K562 (cell line): ENCODE results near the gene GRK4. TPM values are rescaled to one million over a fixed set of nuclear protein-coding genes. Genes with fewer than 3 reads are reported as not detected.
"Not testable (repeated sequence)": the region's sequence is repeated elsewhere in the genome, so short reads cannot be mapped to it uniquely, and the experiment has no call there.

Source experiments
- ATAC-seq: fragments of 200-7000 bp; cut with Tn5 transposase; 3 replicates; pipeline ENCODE4 v1.9.1; 2020; ENCODE audit warnings: moderate library complexity
- BruUV-seq: library from RNA; stranded (reverse); fragments of 400-500 nt; replicated peaks from 2 replicates; lab custom pipeline; 2021; lab: Mats Ljungman, UMichigan
- CTCF ChIA-PET: fragments of 300-600 bp; formaldehyde crosslinking; extraction: SDS; loops from one replicate; lab custom pipeline; 2021; ENCODE audit warnings: low intra/inter-chr PET ratio; lab: Yijun Ruan, JAX
- POLR2A ChIA-PET: fragments of 300-600, 350-650 bp; sonication (Branson Sonifier 250); formaldehyde crosslinking; extraction: SDS; loops from one replicate; lab custom pipeline; 2021; ENCODE audit warnings: antibody characterized with exemption, inconsistent platforms; lab: Yijun Ruan, JAX
- DNase-seq, 4 experiments: peaks; one replicate each; pipeline versions ENCODE4 v3.0.0 to v3.0.0-alpha.2; 2011 to 2018; ENCODE audit warnings: low spot score in 3 of 4, mixed read lengths in 3 of 4; ENCODE audit errors: extremely low read depth in 1 of 4
- FAIRE-seq: peaks from 2 replicates; lab custom pipeline; 2011; peaks lifted over from hg19 to GRCh38; lab: Jason Lieb, UNC
- H2AFZ ChIP-seq: 2 replicates; pipeline ENCODE4 v1.6.0; 2011; ENCODE audit warnings: low read depth, low read length, control low read depth, inconsistent platforms
- H3K27ac ChIP-seq: fragments of 200-600 bp; 3 replicates; pipeline ENCODE4 v1.8.0; 2011; ENCODE audit warnings: low read depth, mild to moderate bottlenecking, control low read depth, inconsistent platforms, low read length, moderate library complexity, mixed read lengths; ENCODE audit errors: extremely low read depth
- H3K27me3 ChIP-seq, 2 experiments: fragments of 300-600 bp in 1 of 2; 2 replicates in 1 of 2; 3 replicates in 1 of 2; pipeline versions ENCODE4 v1.6.0 to v1.8.0; 2011; ENCODE audit warnings: inconsistent platforms in 2 of 2, low read length in 2 of 2, mild to moderate bottlenecking in 1 of 2, mixed read lengths in 1 of 2, moderate library complexity in 1 of 2; ENCODE audit not compliant: control insufficient read depth in 2 of 2, insufficient read depth in 2 of 2
- H3K36me3 ChIP-seq: fragments of 300-600 bp; 3 replicates; pipeline ENCODE4 v1.8.0; 2011; ENCODE audit warnings: mild to moderate bottlenecking, low read length, inconsistent platforms; ENCODE audit not compliant: control insufficient read depth, insufficient read depth
- H3K4me1 ChIP-seq, 2 experiments: fragments of 200-600 bp in 1 of 2; replicated peaks in 1 of 2; 2 replicates in 1 of 2; 3 replicates in 1 of 2; pipeline versions ENCODE4 v1.5.1 to v1.8.0; 2011; ENCODE audit warnings: inconsistent platforms in 2 of 2, low read length in 2 of 2, mild to moderate bottlenecking in 1 of 2, mixed read lengths in 1 of 2, moderate library complexity in 1 of 2; ENCODE audit not compliant: control insufficient read depth in 2 of 2, insufficient read depth in 2 of 2
- H3K4me2 ChIP-seq: 2 replicates; pipeline ENCODE4 v1.6.1; 2011; ENCODE audit warnings: low read length, control low read depth, inconsistent platforms, mixed read lengths; ENCODE audit not compliant: insufficient read depth
- H3K4me3 ChIP-seq: fragments of 200-600 bp; sonication (generic), shearing (Covaris generic); 2 replicates; pipeline ENCODE4 v1.5.1; 2016; ENCODE audit warnings: control low read depth, inconsistent platforms
- H3K79me2 ChIP-seq: fragments of 200-600 bp; 3 replicates; pipeline ENCODE4 v1.8.0; 2011; ENCODE audit warnings: low read length, inconsistent platforms; ENCODE audit not compliant: control insufficient read depth, insufficient read depth
- H3K9ac ChIP-seq, 2 experiments: 2 replicates each; pipeline versions ENCODE4 v1.6.0 to v1.6.1; 2011; ENCODE audit warnings: low read depth in 2 of 2, low read length in 2 of 2, control low read depth in 1 of 2, inconsistent platforms in 1 of 2, mild to moderate bottlenecking in 1 of 2, mixed read lengths in 1 of 2; ENCODE audit not compliant: insufficient read depth in 1 of 2
- H3K9me1 ChIP-seq: one replicate; pipeline ENCODE4 v1.6.0; 2011; ENCODE audit warnings: inconsistent platforms, mild to moderate bottlenecking, low read length, moderate library complexity; ENCODE audit not compliant: control insufficient read depth, insufficient read depth
- H3K9me3 ChIP-seq: replicated peaks from 2 replicates; pipeline ENCODE4 v1.5.1; 2011; ENCODE audit warnings: low read depth, low read length, inconsistent platforms; ENCODE audit not compliant: control insufficient read depth, insufficient read depth
- H4K20me1 ChIP-seq: replicated peaks from 2 replicates; pipeline ENCODE4 v1.6.1; 2011; ENCODE audit warnings: low read length, inconsistent platforms, mixed read lengths; ENCODE audit not compliant: control insufficient read depth, insufficient read depth
- CBFA2T3 ChIP-seq: fragments of 450-650 bp; IDR thresholded peaks from 2 replicates; pipeline ENCODE4 v1.6.1; 2017
- DIDO1 ChIP-seq: fragments of 450-650 bp; IDR thresholded peaks from 2 replicates; pipeline ENCODE4 v1.6.1; 2016; ENCODE audit warnings: low read depth, missing biosample characterization, missing genetic modification characterization
- HCFC1 ChIP-seq: IDR thresholded peaks from 2 replicates; pipeline ENCODE4 v1.6.1; 2012; ENCODE audit warnings: low read depth, low read length, improper control_type of control experiment
- HDAC3 ChIP-seq: fragments of 450-650 bp; IDR thresholded peaks from 2 replicates; pipeline ENCODE4 v1.6.1; 2018; ENCODE audit warnings: borderline replicate concordance, mild to moderate bottlenecking, moderate library complexity; ENCODE audit not compliant: partially characterized antibody
- MTF1 ChIP-seq: fragments of 250-450 bp; sonication (Bioruptor Pico); IDR thresholded peaks from 2 replicates; pipeline ENCODE4 v1.9.0; 2021; ENCODE audit warnings: moderate library complexity, mild to moderate bottlenecking, inconsistent platforms, borderline replicate concordance
- MYBL2 ChIP-seq, 2 experiments: fragments of 450-650 bp in 1 of 2; sonication (generic) in 1 of 2; formaldehyde crosslinking in 1 of 2; IDR thresholded peaks; 2 replicates each; pipeline versions ENCODE4 v1.6.1 to v1.8.1; 2017 to 2022; ENCODE audit warnings: borderline replicate concordance in 1 of 2, inconsistent platforms in 1 of 2, low read depth in 1 of 2, mild to moderate bottlenecking in 1 of 2, missing genetic modification reagents in 1 of 2, moderate library complexity in 1 of 2
- PCBP1 ChIP-seq: fragments of 200-400 bp; formaldehyde crosslinking; IDR thresholded peaks from 2 replicates; pipeline ENCODE4 v1.6.1; 2018; ENCODE audit warnings: mild to moderate bottlenecking, low read depth, low read length; ENCODE audit not compliant: poor library complexity, severe bottlenecking
- SMARCA5 ChIP-seq: fragments of 450-650 bp; IDR thresholded peaks from 2 replicates; pipeline ENCODE4 v1.6.1; 2016
- SMC3 ChIP-seq: conservative IDR thresholded peaks from 2 replicates; pipeline ENCODE4 v1.6.1; 2011; ENCODE audit warnings: low read depth, low read length, improper control_type of control experiment; ENCODE audit not compliant: insufficient read depth
- ZNF311 ChIP-seq: fragments of 250-450 bp; sonication (Bioruptor Pico); IDR thresholded peaks from 2 replicates; pipeline ENCODE4 v1.4.0; 2020; ENCODE audit warnings: mild to moderate bottlenecking, moderate library complexity
- ZNF431 ChIP-seq: sonication (generic); formaldehyde crosslinking; IDR thresholded peaks from 2 replicates; pipeline ENCODE4 v1.8.0; 2022; ENCODE audit warnings: mild to moderate bottlenecking, missing genetic modification reagents
- WGBS: fragments of 100-300 bp; shearing (Covaris generic); methylation state at CpG from one replicate; pipeline ENCODE4 v1.1.6; 2016; ENCODE audit warnings: low coverage, mixed read lengths; ENCODE audit not compliant: insufficient coverage; ENCODE audit errors: missing lambda C conversion rate; 5-methylcytosine and 5-hydroxymethylcytosine counted together
- in situ Hi-C: fragments of 300-500 bp; cut with MboI; formaldehyde crosslinking; loops from 4 replicates; pipeline ENCODE4 v1.15.0; 2018; ENCODE audit warnings: inconsistent platforms, mixed read lengths
- intact Hi-C: fragments of 100-400 bp; cut with micrococcal nuclease; formaldehyde crosslinking; loops from 2 replicates; pipeline ENCODE4 v1.14.2; 2022
- polyA plus RNA-seq, 8 experiments: library from polyadenylated mRNA; depleted of rRNA in 4 of 8; stranded (reverse) in 5 of 8; unstranded in 3 of 8; fragments of >200 nt; fragmentation: Nextera tagmentation in 2 of 8; fragmentation: Illumina TruSeq in 1 of 8; extraction: Ambion mirVana in 2 of 8; extraction: Trizol in 1 of 8; gene quantifications; 2 replicates each; pipeline versions ENCODE4 v1.2.1 to v1.2.3, GENCODE V29; 2011 to 2014; ENCODE audit warnings: inconsistent platforms in 1 of 8, missing spikeins in 1 of 8
- total RNA-seq, 7 experiments: library from RNA; depleted of rRNA in 6 of 7; stranded (reverse); fragments of >200 nt in 6 of 7; fragmentation: Illumina TruSeq in 2 of 7; extraction: Trizol in 2 of 7; gene quantifications; 2 replicates each; pipeline versions ENCODE4 v1.2.1 to v1.2.3, GENCODE V29; 2011 to 2021; ENCODE audit warnings: low replicate concordance in 1 of 7
- TF ChIP-seq, protein P1 (sequence below): fragments of 250-450 bp; sonication (Bioruptor Pico); IDR thresholded peaks from 2 replicates; pipeline ENCODE4 v1.8.0; 2021; ENCODE audit warnings: moderate library complexity, mild to moderate bottlenecking, inconsistent platforms
- TF ChIP-seq, protein P2 (sequence below): fragments of 450-650 bp; IDR thresholded peaks from 2 replicates; pipeline ENCODE4 v1.6.1; 2017; ENCODE audit warnings: antibody characterized with exemption

Gene GRK4
- total and polyA plus RNA-seq, 9 of the 15 experiments (the other 6 are each of a cell fraction or from before 2014, with no cell fraction given), result 1.1 to 4.8 (median 2.6) TPM

DNA sequence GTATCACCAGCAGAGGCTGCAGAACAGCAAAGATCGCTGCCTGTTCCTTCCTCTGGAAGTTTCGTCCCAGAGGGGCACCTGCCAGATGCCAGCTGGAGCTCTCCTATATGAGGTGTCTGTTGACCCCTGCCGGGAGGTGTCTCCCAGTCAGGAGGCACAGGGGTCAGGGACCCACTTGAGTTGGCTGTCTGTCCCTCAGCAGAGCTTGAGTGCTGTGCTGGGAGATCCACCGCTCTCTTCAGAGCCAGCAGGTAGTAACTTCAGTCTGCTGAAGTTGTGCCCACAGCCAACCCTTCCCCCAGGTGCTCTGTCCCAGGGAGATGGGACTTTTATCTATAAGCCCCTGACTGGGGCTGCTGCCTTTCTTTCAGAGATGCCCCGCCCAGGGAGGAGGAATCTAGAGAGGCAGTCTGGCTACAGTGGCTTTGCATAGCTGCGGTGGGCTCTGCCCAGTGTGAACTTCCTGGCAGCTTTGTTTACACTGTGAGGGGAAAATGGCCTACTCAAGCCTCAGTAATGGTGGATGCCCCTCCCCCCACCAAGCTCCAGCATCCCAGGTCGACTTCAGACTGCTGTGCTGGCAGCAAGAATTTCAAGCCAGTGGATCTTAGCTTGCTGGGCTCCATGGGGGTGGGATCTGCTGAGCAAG is 40.8 kb upstream of the GRK4 start:
- POLR2A ChIA-PET, result interaction anchor here (1.3 kb wide), 1 partner anchor 13 kb away, joined by 5 read pairs; no protein-coding TSS in a partner anchor
- ATAC-seq, DNase-seq, H3K9me3 ChIP-seq, H3K27ac ChIP-seq, H3K79me2 ChIP-seq, intact Hi-C loops, H3K27me3 ChIP-seq, H3K4me2 ChIP-seq, H3K4me1 ChIP-seq, H2AFZ ChIP-seq, in situ Hi-C loops, CTCF ChIA-PET, FAIRE-seq, H3K4me3 ChIP-seq: not testable (repeated sequence)
- 0 out of 4 replicates have a peak overlapping the region, but pooled peaks of 1 of the 2 experiments have one; percentile 10 for H3K9ac ChIP-seq
- peak; percentile 10; the same call in 1 of the 2 replicates for TF ChIP-seq CBFA2T3
- TF ChIP-seq, all 486 proteins: peak for 1; not testable (repeated sequence) for 485
- not testable (repeated sequence) for H4K20me1 ChIP-seq, H3K9me1 ChIP-seq, BruUV-seq
- peaks cover 40% of the 10 kb centered on the region; the same call in 2 of the 3 replicates for H3K36me3 ChIP-seq
- 65% methylated on average over 6 of the region's 7 CpGs for WGBS

DNA sequence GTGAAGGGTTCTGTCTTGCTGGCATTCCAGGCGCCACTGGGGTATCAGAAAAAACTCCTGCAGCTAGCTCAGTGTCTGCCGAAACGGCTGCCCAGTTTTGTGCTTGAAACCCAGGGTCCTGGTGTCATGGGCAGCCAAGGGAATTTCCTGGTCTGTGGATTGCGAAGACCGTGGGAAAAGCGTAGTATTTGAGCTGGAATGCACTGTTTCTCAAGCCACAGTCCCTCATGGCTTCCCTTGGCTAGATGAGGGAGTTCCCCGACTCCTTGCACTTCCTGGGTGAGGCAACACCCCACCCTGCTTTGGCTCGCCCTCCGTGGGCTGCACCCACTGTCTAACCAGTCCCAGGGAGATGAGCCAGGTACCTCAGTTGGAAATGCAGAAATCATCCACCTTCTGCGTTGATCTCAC is 40.2 kb upstream of the GRK4 start:
- in situ Hi-C loops, result no loop called here
- H3K4me2 ChIP-seq, result no peak overlapping the region
- H3K36me3 ChIP-seq, result peaks cover 46% of the 10 kb centered on the region; the same call in 2 of the 3 replicates
- no peak overlapping the region for H3K4me3 ChIP-seq
- peak overlapping the region in 1 of 2 experiments; percentile 17; a peak in 1 of 4 replicates for H3K9ac ChIP-seq
- H3K27me3 ChIP-seq, result no peaks in the 10 kb centered on the region
- 0 out of 2 replicates have a peak, but pooled peaks cover 8% of the 10 kb centered on the region for H4K20me1 ChIP-seq
- no peak overlapping the region for H2AFZ ChIP-seq
- no peaks in the 10 kb centered on the region for H3K9me1 ChIP-seq
- no peaks in the 10 kb centered on the region for H3K9me3 ChIP-seq
- POLR2A ChIA-PET, result interaction anchor here (1.3 kb wide), 1 partner anchor 13 kb away, joined by 5 read pairs; no protein-coding TSS in a partner anchor
- intact Hi-C loops, result no loop called here
- H3K4me1 ChIP-seq, result peaks cover 0 to 3% of the 10 kb centered on the region in 2 experiments; a peak in 1 of 5 replicates
- ATAC-seq (no peak), FAIRE-seq (no peak), DNase-seq (no peak)
- CTCF ChIA-PET, result no interaction called here
- no peaks in the 10 kb centered on the region for H3K79me2 ChIP-seq
- no TSS peak for BruUV-seq
- H3K27ac ChIP-seq, result no peak overlapping the region
- WGBS, result 90% methylated on average over 9 of the region's 10 CpGs
- TF ChIP-seq SMARCA5 (no peak), MTF1 (CRISPR knock-in tag) (no peak), HCFC1 (no peak), ZNF431 (CRISPR knock-in tag) (no peak), PCBP1 (no peak), DIDO1 (no peak), SMC3 (no peak), MYBL2 (IDR thresholded peaks at IDR 0.05; ENCODE audit: low read depth) (no peak), MYBL2 (CRISPR knock-in tag; IDR thresholded peaks at IDR 0.05; ENCODE audit: borderline replicate concordance) (no peak), HDAC3 (no peak), ZNF311 (CRISPR knock-in tag) (no peak)
- TF ChIP-seq, protein P1, sequence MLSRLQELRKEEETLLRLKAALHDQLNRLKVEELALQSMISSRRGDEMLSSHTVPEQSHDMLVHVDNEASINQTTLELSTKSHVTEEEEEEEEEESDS (CRISPR knock-in tag), result no peak
- TF ChIP-seq, protein P2, sequence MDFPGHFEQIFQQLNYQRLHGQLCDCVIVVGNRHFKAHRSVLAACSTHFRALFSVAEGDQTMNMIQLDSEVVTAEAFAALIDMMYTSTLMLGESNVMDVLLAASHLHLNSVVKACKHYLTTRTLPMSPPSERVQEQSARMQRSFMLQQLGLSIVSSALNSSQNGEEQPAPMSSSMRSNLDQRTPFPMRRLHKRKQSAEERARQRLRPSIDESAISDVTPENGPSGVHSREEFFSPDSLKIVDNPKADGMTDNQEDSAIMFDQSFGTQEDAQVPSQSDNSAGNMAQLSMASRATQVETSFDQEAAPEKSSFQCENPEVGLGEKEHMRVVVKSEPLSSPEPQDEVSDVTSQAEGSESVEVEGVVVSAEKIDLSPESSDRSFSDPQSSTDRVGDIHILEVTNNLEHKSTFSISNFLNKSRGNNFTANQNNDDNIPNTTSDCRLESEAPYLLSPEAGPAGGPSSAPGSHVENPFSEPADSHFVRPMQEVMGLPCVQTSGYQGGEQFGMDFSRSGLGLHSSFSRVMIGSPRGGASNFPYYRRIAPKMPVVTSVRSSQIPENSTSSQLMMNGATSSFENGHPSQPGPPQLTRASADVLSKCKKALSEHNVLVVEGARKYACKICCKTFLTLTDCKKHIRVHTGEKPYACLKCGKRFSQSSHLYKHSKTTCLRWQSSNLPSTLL, result no peak
